ENCODE data around the gene CDK14.

DNA sequence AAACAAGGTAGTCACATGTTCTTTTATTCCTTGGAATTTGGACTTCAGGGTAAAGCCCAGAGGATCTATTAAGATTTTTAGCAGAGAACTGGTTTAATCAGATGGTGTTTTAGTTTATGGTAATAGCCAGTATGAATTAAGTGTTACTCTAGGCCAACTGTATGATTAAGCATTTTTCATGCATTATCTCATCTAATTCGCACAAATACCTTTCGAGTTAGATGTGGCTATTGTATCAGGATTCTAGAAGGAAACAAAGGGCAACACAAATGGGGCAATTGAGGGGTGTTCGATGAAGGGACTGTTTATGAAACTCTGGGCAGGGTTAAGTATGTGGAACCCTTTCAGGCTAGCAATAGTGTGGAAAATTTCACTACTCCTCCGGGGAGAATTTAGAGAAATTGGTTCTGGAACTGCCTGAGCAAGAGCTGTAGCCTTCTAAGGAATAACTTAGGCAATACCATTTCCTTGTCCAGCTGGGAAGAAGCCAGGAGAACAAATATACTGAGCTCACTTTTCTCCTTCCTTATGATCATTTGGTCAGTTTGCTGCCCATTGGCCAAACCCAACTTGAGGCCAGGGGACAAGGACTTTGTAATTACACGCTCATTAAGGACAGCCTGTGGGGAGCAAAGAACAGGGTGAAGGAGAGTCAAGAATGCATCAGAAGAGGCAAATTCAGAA, 349.1 kb downstream of the CDK14 start:
- TF ChIP-seq POLR2A (IDR thresholded peaks at IDR 0.05) (no peak), EP300 (IDR thresholded peaks at IDR 0.05) (no peak), POLR2AphosphoS5 (IDR thresholded peaks at IDR 0.05) (no peak)
- TF ChIP-seq, protein P1, sequence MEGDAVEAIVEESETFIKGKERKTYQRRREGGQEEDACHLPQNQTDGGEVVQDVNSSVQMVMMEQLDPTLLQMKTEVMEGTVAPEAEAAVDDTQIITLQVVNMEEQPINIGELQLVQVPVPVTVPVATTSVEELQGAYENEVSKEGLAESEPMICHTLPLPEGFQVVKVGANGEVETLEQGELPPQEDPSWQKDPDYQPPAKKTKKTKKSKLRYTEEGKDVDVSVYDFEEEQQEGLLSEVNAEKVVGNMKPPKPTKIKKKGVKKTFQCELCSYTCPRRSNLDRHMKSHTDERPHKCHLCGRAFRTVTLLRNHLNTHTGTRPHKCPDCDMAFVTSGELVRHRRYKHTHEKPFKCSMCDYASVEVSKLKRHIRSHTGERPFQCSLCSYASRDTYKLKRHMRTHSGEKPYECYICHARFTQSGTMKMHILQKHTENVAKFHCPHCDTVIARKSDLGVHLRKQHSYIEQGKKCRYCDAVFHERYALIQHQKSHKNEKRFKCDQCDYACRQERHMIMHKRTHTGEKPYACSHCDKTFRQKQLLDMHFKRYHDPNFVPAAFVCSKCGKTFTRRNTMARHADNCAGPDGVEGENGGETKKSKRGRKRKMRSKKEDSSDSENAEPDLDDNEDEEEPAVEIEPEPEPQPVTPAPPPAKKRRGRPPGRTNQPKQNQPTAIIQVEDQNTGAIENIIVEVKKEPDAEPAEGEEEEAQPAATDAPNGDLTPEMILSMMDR (IDR thresholded peaks at IDR 0.05), result no peak
